Amniotic stem cell (primary cell): ENCODE data around the gene MARCOL.
"Not testable (repeated sequence)": the region's sequence is repeated elsewhere in the genome, so short reads cannot be mapped to it uniquely, and the experiment has no call there.

Experiments
- DNase-seq: peaks from one replicate; lab custom pipeline; 2025; lab: John Stamatoyannopoulos, UW

Gene MARCOL

DNA sequence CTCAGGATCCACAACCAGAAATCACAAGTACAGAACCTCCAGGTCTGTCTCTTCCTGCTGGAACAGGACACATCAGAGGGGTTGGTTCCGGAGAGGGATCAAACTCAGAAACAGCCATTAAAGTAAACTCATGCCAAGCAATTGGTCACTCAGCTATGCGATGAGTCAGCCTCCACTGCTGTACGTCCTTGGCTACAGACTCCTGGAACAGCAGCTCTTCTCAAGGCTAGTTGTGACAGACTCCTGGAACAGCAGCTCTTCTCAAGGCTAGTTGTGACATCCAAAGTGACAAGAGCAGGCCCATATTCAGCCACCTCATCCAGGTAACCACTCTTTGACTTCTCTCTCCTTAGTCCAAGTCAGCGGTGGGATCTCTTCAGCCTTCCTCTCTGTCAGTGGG is 30.2 kb downstream of the MARCOL start, which contains the start of gene SPINK13:
Gene SPINK13 (plus strand): TSS at position 229 of the 400 bp plus-strand sequence. CDS start 1,279 bp downstream, outside the sequence.
- DNase-seq = no peak

DNA sequence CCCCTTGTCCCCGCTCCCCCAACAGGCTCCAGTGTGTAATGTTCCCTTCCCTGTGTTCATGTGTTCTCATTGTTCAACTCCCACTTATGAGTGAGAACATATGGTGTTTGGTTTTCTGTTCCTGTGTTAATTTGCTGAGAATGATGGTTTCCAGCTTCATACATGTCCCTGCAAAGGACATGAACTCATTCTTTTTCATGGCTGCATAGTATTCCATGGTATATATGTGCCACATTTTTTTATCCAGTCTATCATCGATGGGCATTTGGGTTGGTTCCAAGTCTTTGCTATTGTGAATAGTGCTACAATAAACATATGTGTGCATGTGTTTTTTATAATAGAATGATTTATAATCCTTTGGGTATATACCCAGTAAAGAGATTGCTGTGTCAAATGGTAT is 36.8 kb downstream of the MARCOL start:
- not testable (repeated sequence) for DNase-seq

DNA sequence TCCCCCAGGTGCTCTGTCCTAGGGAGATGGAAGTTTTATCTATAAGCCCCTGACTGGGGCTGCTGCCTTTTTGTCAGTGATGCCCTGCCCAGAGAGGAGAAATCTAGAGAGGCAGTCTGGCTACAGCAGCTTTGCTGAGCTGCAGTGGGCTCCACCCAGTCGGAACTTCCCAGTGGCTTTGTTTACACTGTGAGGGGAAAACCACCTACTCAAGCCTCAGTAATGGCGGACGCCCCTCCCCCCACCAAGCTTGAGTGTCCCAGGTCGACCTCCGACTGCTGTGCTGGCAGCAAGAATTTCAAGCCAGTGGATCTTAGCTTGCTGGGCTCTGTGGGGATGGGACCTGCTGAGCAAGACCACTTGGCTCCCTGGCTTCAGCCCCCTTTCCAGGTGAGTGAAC is 42.6 kb downstream of the MARCOL start:
- DNase-seq = not testable (repeated sequence)

DNA sequence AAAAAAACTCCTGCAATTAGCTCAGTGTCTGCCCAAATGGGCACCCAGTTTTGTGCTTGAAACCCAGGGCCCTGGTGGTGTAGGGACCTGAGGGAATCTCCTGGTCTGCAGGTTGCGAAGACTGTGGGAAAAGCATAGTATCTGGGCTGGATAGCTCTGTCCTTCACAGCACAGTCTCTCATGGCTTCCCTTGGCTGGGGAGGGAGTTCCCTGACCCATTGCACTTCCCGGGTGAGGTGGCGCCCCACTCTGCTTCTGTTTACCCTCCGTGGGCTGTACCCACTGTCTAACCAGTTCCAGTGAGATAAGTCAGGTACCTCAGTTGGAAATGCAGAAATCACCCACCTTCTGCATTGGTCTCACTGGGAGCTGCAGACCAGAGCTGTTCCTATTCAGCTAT is 43.0 kb downstream of the MARCOL start:
- not testable (repeated sequence) for DNase-seq

DNA sequence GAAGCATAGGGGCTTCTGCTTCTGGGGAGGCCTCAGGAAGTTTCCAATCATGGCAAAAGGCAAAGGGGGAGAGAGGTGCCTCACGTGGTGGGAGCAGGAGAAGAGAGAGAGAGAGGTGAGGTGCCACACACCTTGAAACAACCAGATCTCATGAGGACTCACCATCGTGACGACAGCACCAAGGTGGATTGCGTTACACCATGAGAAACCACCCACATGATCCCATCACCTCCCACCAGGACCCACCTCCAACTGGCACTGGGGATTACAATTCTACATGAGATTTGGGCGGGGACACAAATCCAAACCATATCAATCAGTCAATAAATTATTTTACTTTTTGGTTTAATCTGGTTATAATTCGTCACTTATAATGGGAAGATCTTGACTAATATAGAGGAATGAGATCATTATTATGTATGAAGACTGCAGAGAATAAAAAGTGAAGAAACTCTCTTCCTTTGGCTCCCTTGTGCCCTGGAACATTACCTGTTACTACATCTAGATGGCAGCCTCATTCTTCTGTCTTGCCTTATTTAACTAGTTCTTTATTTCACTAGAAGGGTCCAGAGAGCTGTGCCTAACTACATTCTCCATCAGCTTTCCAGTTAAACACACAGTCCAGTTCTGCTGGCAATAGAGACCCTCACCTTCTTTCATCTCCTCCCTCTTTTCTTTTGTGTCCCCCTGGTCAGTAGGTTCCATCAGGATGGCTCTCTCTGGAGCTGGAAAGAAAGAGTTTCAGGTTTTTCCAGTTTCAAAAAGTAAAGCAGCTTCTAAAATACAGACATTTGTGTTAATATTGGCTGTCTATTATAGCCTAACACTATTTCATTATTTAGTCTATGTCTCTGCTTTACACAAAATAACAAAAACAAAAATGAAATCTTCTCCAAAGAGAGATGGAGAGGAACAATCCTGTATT is 52.2 kb downstream of the MARCOL start:
- DNase-seq = no peak
